BLaER1 treated with 17β-estradiol and CSF1 and Interleukin-3, amounts not matched to agents 10 nM and 100 nM (cell line): ENCODE measurements around the gene PTCRA.
A peak's percentile ranks its signal among the peaks of the same experiment; 100 is the strongest.
"Not testable (repeated sequence)": the region's sequence is repeated elsewhere in the genome, so short reads cannot be mapped to it uniquely, and the experiment has no call there.

Source experiments
- H3K27ac ChIP-seq, 11 experiments: shearing (Covaris generic); formaldehyde crosslinking; 2 replicates each; pipeline ENCODE4 v1.8.1; 2022
- H3K27me3 ChIP-seq, 11 experiments: shearing (Covaris generic); formaldehyde crosslinking; 2 replicates each; pipeline ENCODE4 v1.8.1; 2022
- H3K36me3 ChIP-seq, 11 experiments: shearing (Covaris generic); formaldehyde crosslinking; 2 replicates each; pipeline ENCODE4 v1.8.1; 2022
- H3K4me1 ChIP-seq, 10 experiments: shearing (Covaris generic); formaldehyde crosslinking; 2 replicates each; pipeline ENCODE4 v1.8.1; 2022
- H3K4me2 ChIP-seq, 11 experiments: shearing (Covaris generic); formaldehyde crosslinking; 2 replicates each; pipeline ENCODE4 v1.8.1; 2022
- H3K4me3 ChIP-seq, 10 experiments: shearing (Covaris generic); formaldehyde crosslinking; 2 replicates each; pipeline ENCODE4 v1.8.1; 2022
- H3K9ac ChIP-seq, 11 experiments: shearing (Covaris generic); formaldehyde crosslinking; 2 replicates each; pipeline ENCODE4 v1.8.1; 2022
- H3K9me3 ChIP-seq, 11 experiments: shearing (Covaris generic); formaldehyde crosslinking; replicated peaks in 1 of 11; 2 replicates each; pipeline ENCODE4 v1.8.1; 2022
- H4K20me1 ChIP-seq, 11 experiments: shearing (Covaris generic); formaldehyde crosslinking; 2 replicates each; pipeline ENCODE4 v1.8.1; 2022
- Cebpa-rat ChIP-seq, 11 experiments: shearing (Covaris generic); IDR thresholded peaks; 2 replicates each; pipeline ENCODE4 v1.8.1; 2022

PTCRA gene

GRCh38 chr6:42942444-42942843, 26.6 kb downstream of the PTCRA start:
- Histone ChIP-seq H3K27ac (peak overlapping the region in 2 of 11 experiments; percentile 12 to 13; a peak in 1 of 22 replicates), H3K4me2 (no peak overlapping the region), H3K36me3 (peaks cover 91 to 100% (median 97%) of the 10 kb centered on the region in 11 experiments), H3K27me3 (no peaks in the 10 kb centered on the region), H3K9me3 (no peaks in the 10 kb centered on the region), H3K4me3 (no peak overlapping the region), H4K20me1 (peaks cover 28 to 71% (median 53%) of the 10 kb centered on the region in 11 experiments; a peak in 21 of 22 replicates), H3K4me1 (peaks cover 5 to 33% (median 22%) of the 10 kb centered on the region in 10 experiments; a peak in 19 of 20 replicates), H3K9ac (peak overlapping the region in 3 of 11 experiments; percentile 0 to 34 (median 16); a peak in 3 of 22 replicates)
- no peak for TF ChIP-seq Cebpa-rat (IDR thresholded peaks at IDR 0.05)

GRCh38 chr6:42947950-42948349, 32.1 kb downstream of the PTCRA start:
- Histone ChIP-seq H3K36me3 (peaks cover 47 to 87% (median 66%) of the 10 kb centered on the region in 11 experiments), H3K9ac (no peak overlapping the region), H3K27ac (no peak overlapping the region), H4K20me1 (peaks cover 0 to 22% (median under 1%) of the 10 kb centered on the region in 11 experiments; a peak in 5 of 22 replicates), H3K4me2 (no peak overlapping the region), H3K4me3 (no peak overlapping the region), H3K27me3 (no peaks in the 10 kb centered on the region), H3K4me1 (no peaks in the 10 kb centered on the region), H3K9me3 (no peaks in the 10 kb centered on the region)
- no peak for TF ChIP-seq Cebpa-rat (IDR thresholded peaks at IDR 0.05)

- H3K27me3 ChIP-seq = no peaks in the 10 kb centered on the region
- no peak overlapping the region for H3K4me2 ChIP-seq
- H3K9ac ChIP-seq = no peak overlapping the region
- TF ChIP-seq Cebpa-rat (IDR thresholded peaks at IDR 0.05) = no peak
- H3K4me1 ChIP-seq = no peaks in the 10 kb centered on the region
- H3K36me3 ChIP-seq = peaks cover 9 to 48% (median 23%) of the 10 kb centered on the region in 11 experiments; a peak in 17 of 22 replicates
- H3K4me3 ChIP-seq = no peak overlapping the region
- H3K9me3 ChIP-seq = no peaks in the 10 kb centered on the region
- no peak overlapping the region for H3K27ac ChIP-seq
- H4K20me1 ChIP-seq = peaks cover 0 to 9% (median 0%) of the 10 kb centered on the region in 11 experiments; a peak in 1 of 22 replicates
Observed at GRCh38 chr6:42952389-42952788, 36.5 kb downstream of the PTCRA start.

- not testable (repeated sequence) for H3K4me2 ChIP-seq, H3K9me3 ChIP-seq, H4K20me1 ChIP-seq, H3K27me3 ChIP-seq, H3K4me3 ChIP-seq, H3K9ac ChIP-seq, H3K4me1 ChIP-seq, H3K27ac ChIP-seq
- peaks cover 0 to 29% (median 6%) of the 10 kb centered on the region in 11 experiments; a peak in 10 of 22 replicates for H3K36me3 ChIP-seq
Observed at GRCh38 chr6:42954405-42954804, 38.6 kb downstream of the PTCRA start.

GRCh38 chr6:42958125-42958524, 42.3 kb downstream of the PTCRA start:
- H3K4me3 ChIP-seq = no peak overlapping the region
- H3K4me2 ChIP-seq = no peak overlapping the region
- H3K27me3 ChIP-seq = peaks cover 21 to 42% (median 39%) of the 10 kb centered on the region in 11 experiments
- peaks cover 6 to 28% (median 19%) of the 10 kb centered on the region in 11 experiments; a peak in 20 of 22 replicates for H3K36me3 ChIP-seq
- H3K4me1 ChIP-seq = peaks cover 0 to 10% (median 0%) of the 10 kb centered on the region in 10 experiments; a peak in 6 of 20 replicates
- TF ChIP-seq Cebpa-rat (IDR thresholded peaks at IDR 0.05) = no peak
- H3K9me3 ChIP-seq = no peaks in the 10 kb centered on the region
- H4K20me1 ChIP-seq = peaks cover 0 to 25% (median 17%) of the 10 kb centered on the region in 11 experiments; a peak in 14 of 22 replicates
- no peak overlapping the region for H3K27ac ChIP-seq
- no peak overlapping the region for H3K9ac ChIP-seq

GRCh38 chr6:42959917-42960242, 44.0 kb downstream of the PTCRA start:
- Histone ChIP-seq H3K27ac (no peak overlapping the region), H3K4me1 (peaks cover 0 to 10% (median 0%) of the 10 kb centered on the region in 10 experiments; a peak in 6 of 20 replicates), H3K9ac (no peak overlapping the region), H3K4me3 (no peak overlapping the region), H3K9me3 (no peaks in the 10 kb centered on the region), H4K20me1 (peaks cover 0 to 32% (median 19%) of the 10 kb centered on the region in 11 experiments; a peak in 16 of 22 replicates), H3K4me2 (no peak overlapping the region), H3K36me3 (peaks cover 21 to 44% (median 31%) of the 10 kb centered on the region in 11 experiments), H3K27me3 (peaks cover 21 to 42% (median 39%) of the 10 kb centered on the region in 11 experiments)
- no peak for TF ChIP-seq Cebpa-rat (IDR thresholded peaks at IDR 0.05)

GRCh38 chr6:42960243-42961019, 44.6 kb downstream of the PTCRA start, which contains the start of gene GNMT:
TSS of gene GNMT (plus strand) at chr6:42960754. CDS start at chr6:42960768, 14 bp downstream.
- Histone ChIP-seq H3K27me3 (peaks cover 21 to 42% (median 39%) of the 10 kb centered on the region in 11 experiments), H3K27ac (no peak within 1 kb of the TSS), H3K4me1 (peaks cover 0 to 10% (median 0%) of the 10 kb centered on the region in 10 experiments; a peak in 6 of 20 replicates), H3K4me2 (peak within 1 kb of the TSS in 1 of 11 experiments; percentile 28; a peak in 3 of 22 replicates), H3K9ac (peak within 1 kb of the TSS in 1 of 11 experiments; percentile 2; a peak in 1 of 22 replicates), H3K36me3 (peaks cover 27 to 49% (median 37%) of the 10 kb centered on the region in 11 experiments), H3K9me3 (no peaks in the 10 kb centered on the region), H4K20me1 (peaks cover 0 to 37% (median 20%) of the 10 kb centered on the region in 11 experiments; a peak in 16 of 22 replicates), H3K4me3 (no peak within 1 kb of the TSS)
- TF ChIP-seq Cebpa-rat (IDR thresholded peaks at IDR 0.05) = no peak

- no peak overlapping the region for H3K27ac ChIP-seq
Observed at GRCh38 chr6:42961020-42961470, 45.2 kb downstream of the PTCRA start.

GRCh38 chr6:42962096-42962495, 46.2 kb downstream of the PTCRA start:
- no peak overlapping the region for H3K4me3 ChIP-seq
- H3K9ac ChIP-seq = peak overlapping the region in 2 of 11 experiments; percentile 12 to 18; a peak in 2 of 22 replicates
- H4K20me1 ChIP-seq = peaks cover 0 to 48% (median 20%) of the 10 kb centered on the region in 11 experiments; a peak in 16 of 22 replicates
- H3K27ac ChIP-seq = no peak overlapping the region
- H3K36me3 ChIP-seq = peaks cover 39 to 62% (median 51%) of the 10 kb centered on the region in 11 experiments
- H3K27me3 ChIP-seq = peaks cover 21 to 42% (median 39%) of the 10 kb centered on the region in 11 experiments
- H3K4me1 ChIP-seq = peaks cover 0 to 20% (median 9%) of the 10 kb centered on the region in 10 experiments; a peak in 12 of 20 replicates
- H3K4me2 ChIP-seq = no peak overlapping the region
- no peak for TF ChIP-seq Cebpa-rat (IDR thresholded peaks at IDR 0.05)
- H3K9me3 ChIP-seq = no peaks in the 10 kb centered on the region

More at GRCh38 chr6:42961020-42961470, 45.2 kb downstream of the PTCRA start:
- Histone ChIP-seq H4K20me1 (peaks cover 0 to 39% (median 20%) of the 10 kb centered on the region in 11 experiments; a peak in 16 of 22 replicates), H3K9ac (peak overlapping the region in 1 of 11 experiments; percentile 2; a peak in 1 of 22 replicates), H3K4me1 (peaks cover 0 to 10% (median 0%) of the 10 kb centered on the region in 10 experiments; a peak in 7 of 20 replicates), H3K4me3 (no peak overlapping the region), H3K36me3 (peaks cover 33 to 55% (median 43%) of the 10 kb centered on the region in 11 experiments), H3K4me2 (peak overlapping the region in 1 of 11 experiments; percentile 28; a peak in 3 of 22 replicates), H3K27me3 (peaks cover 21 to 42% (median 39%) of the 10 kb centered on the region in 11 experiments), H3K9me3 (no peaks in the 10 kb centered on the region)
- no peak for TF ChIP-seq Cebpa-rat (IDR thresholded peaks at IDR 0.05)
